ENCODE results near the gene HLA-DQB2.

HLA-DQB2 gene

DNA sequence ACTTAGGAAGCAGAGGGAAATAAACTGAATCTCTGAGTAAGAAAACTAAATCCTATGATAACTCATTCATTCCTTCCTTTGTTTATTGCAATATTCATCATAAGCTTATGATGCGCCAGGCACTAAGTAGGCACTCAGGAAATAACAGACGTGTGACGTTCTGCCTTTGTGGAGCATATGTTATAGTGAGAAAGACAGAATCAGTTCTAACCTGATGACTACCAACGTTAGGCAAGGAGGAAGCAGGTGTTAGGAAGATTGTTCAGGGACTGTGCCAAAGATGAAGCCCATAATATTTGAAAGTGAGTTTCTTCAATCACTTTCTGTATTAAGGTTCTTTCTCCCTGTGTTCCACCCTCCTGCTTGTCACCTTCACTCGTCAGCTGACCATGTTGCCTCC lies 18.6 kb downstream of the HLA-DQB2 start:
- no peak for DNase-seq

DNA sequence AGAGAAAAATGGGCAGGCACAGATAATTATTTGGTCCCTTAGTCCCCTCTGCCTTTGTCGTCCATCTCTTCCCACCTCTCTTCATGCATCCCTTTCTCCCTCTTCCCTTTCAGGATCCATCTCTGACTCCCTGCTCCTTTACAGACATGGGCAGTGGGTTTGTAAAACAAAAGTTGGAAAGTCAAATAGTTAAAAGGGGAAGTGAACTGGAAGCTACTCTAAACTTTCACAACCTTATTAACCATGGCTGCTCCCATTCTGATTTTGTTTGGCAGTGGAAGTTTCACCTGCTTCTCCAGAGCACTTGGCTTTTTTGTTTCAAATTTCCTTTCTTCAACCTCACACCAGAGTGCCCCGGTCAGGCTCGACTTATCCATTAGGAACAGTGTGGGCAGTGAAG lies 21.0 kb downstream of the HLA-DQB2 start:
- DNase-seq, result no peak

DNA sequence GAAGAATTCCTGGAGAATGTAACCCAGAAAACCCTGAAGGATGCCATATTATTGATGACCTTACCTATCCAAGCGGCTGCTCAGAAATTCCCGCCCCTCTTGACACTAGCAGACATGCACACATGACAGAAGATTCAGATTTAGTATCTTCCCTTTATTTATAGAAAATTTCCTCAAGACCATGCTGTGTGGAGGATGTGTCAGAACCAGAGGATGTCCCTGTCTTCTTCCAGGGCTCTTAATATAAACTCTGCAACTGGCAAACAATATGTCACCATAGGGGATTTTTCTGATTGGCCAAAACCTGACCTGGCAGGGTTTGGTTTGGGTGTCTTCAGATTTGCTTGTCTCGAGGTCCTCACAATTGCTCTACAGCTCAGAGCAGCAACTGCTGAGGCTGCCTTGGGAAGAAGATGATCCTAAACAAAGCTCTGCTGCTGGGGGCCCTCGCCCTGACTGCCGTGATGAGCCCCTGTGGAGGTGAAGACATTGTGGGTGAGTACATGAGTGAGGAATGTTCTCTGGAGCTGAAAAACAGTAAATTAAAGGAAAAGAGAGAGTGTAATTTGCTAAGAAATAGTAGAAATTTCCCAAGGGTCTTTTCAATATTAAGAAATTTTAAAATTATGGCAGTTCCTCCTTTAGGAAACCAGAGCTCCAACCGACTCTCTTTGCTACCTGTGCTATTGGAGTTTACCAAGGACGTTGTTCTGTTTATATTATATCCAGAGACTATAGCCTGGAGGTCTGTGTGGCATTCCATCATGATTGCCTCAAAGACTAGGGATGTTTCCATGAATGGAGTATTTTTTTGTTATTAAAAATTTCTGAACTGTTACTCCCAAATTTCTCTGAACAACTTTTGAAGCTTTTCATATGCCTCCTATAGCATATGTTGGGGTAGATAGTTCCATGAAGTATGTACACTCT lies 22.0 kb downstream of the HLA-DQB2 start, which contains the start of gene HLA-DQA2:
Gene HLA-DQA2 (plus strand): TSS at position 361 of the 930 bp plus-strand sequence. CDS start 53 bp downstream, at position 414.
- no peak for DNase-seq

DNA sequence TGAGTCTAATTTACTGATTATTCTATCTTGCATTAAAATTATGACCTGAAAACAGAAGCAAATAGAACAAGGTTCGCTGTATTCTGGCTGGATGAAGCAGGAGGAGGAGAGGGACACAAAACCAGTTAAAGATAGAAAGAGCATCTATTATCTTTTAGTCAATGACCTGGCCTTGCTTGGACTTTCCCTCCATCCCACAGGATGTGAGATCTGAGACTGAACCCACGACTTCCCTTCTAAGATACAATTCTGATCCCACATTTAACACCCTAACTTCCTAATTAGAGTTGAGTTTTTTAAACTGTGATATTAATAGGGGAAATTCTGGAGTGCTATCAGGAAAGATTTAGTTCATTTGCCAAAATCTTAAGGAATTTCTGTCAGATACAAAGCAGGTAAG lies 25.2 kb downstream of the HLA-DQB2 start:
- no peak for DNase-seq

DNA sequence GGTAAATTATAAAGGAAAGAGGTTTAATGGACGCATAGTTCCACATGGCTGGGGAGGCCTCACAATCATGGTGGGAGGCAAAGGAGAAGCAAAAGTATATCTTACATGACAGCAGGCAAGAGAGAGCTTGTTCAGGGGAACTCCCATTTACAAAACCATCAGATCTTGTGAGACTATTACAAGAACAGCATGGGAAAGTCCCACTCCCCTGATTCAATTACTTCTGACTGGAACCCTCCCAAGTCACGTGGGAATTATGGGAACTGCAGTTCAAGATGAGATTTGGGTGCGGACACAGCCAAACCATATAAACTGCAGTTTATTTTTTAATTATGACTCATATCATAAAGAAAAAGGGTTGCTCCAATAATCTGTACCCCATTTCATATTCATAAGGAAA lies 44.5 kb downstream of the HLA-DQB2 start:
- no peak for DNase-seq

DNA sequence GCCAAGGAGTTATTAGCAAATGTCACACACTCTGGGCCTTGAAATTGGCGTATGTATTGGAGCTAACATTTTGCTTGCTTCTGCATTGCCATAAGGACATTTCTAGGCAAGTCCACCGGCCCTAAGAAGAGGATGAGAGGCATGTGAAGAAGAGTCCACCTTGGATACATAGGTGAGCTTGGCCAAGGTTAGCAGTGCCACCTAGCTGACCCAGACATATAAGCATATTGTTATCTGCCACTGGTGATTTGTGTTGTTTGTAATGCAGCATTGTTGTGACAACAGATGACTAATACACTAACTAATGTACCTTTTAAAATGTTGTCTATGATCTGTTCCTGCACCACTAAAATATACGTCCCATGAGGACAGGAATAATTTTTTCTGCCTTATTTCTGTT lies 46.9 kb downstream of the HLA-DQB2 start:
- no peak for DNase-seq

DNA sequence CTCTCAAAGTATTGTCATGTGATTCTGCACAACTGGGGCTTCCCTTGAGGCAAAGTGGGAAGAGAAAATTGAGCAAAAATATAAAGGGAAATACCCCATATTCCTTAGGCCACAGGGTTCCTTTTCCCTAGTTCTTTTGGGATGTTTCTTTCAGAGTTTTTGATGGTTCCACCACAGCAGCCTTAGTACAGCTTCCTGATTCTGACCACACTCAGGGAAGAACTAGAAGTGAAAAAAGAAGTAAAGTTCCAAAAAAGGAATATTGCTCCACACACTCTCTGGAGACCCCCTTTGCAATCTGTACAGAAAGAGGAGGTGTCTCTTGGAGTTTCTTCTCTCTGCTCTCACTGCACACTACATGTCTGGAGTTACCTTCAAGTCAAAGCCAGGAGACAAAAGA lies 50.1 kb downstream of the HLA-DQB2 start:
- no peak for DNase-seq

DNA sequence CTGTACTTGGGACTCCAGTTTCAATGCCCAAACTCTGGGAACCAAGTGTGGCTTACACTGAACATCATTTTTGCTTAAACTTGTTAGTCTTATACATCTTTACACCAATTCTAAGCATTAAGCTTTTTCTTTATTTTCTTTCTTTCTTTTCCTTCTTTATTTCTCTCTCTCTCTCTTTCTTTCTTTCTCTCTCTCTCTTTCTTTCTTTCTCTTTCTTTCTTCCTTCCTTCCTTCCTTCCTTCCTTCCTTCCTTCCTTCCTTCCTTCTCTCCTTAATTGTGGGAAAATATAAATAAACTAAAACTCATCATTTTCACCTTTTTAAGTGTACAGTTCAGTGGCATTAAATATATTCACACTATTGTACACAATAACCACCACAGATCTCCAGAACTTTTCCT lies 53.7 kb downstream of the HLA-DQB2 start:
- no peak for DNase-seq

Measured in NCI-H1436 treated with DMSO at 0.1 percent for 48 hours (cell line).